Naive thymus-derived CD8-positive, alpha-beta T cell (primary cell): Measurements from ENCODE around the gene TNK2. TPM values are rescaled to one million over a fixed set of nuclear protein-coding genes. Genes with fewer than 3 reads are reported as not detected.
"Not testable (repeated sequence)": the region's sequence is repeated elsewhere in the genome, so short reads cannot be mapped to it uniquely, and the experiment has no call there.

Experiments used
- ATAC-seq, 2 donors: fragments of 150-1000 bp; cut with Tn5 transposase in 1 of 2; sonication (Bioruptor Pico), chemical (Tn5 transposase) in 1 of 2; 1 replicate in 1 of 2; 2 replicates in 1 of 2; pipeline ENCODE4 v1.10.0; 2021; ENCODE audit warnings: mild to moderate bottlenecking in 2 of 2, moderate library complexity in 2 of 2
- POLR2A ChIA-PET: fragments of 350-600 bp; sonication (Branson Sonifier 250); formaldehyde crosslinking; loops from one replicate; lab custom pipeline; 2021; ENCODE audit warnings: antibody characterized with exemption; lab: Charles Lee
- DNase-seq, 10 donors: peaks; one replicate each; pipeline versions ENCODE4 v3.0.0 to v3.0.0-alpha.2; 2020 to 2022
- H3K27ac Mint-ChIP-seq, 10 donors: one replicate each; pipeline ENCODE4 v1.8.0; 2020 to 2022; ENCODE audit warnings: mild to moderate bottlenecking in 10 of 10, mixed read lengths in 10 of 10, moderate library complexity in 4 of 10, inconsistent platforms in 1 of 10
- H3K27me3 Mint-ChIP-seq, 5 donors: one replicate each; pipeline ENCODE4 v1.8.0; 2021 to 2022; ENCODE audit warnings: mixed read lengths in 5 of 5
- H3K36me3 Mint-ChIP-seq, 3 donors: one replicate each; pipeline ENCODE4 v1.8.0; 2020 to 2022; ENCODE audit warnings: mixed read lengths in 3 of 3, mild to moderate bottlenecking in 2 of 3, inconsistent platforms in 1 of 3
- H3K4me1 Mint-ChIP-seq, 4 donors: one replicate each; pipeline ENCODE4 v1.8.0; 2021 to 2022; ENCODE audit warnings: mixed read lengths in 4 of 4
- H3K4me3 Mint-ChIP-seq, 10 donors: one replicate each; pipeline ENCODE4 v1.8.0; 2020 to 2022; ENCODE audit warnings: mild to moderate bottlenecking in 10 of 10, mixed read lengths in 10 of 10, moderate library complexity in 6 of 10, inconsistent platforms in 1 of 10
- H3K9me3 Mint-ChIP-seq, 9 donors: one replicate each; pipeline ENCODE4 v1.8.0; 2020 to 2022; ENCODE audit warnings: mixed read lengths in 9 of 9, mild to moderate bottlenecking in 3 of 9, inconsistent platforms in 1 of 9, moderate library complexity in 1 of 9
- polyA plus RNA-seq, 3 donors: library from polyadenylated mRNA; unstranded; fragments of 300-500 nt; fragmentation: Illumina TruSeq; gene quantifications; one replicate each; pipeline ENCODE4 v1.2.3, GENCODE V29; 2021
- total RNA-seq, 8 experiments: library from RNA in 2 of 8; stranded (reverse) in 2 of 8; gene quantifications; one replicate each; pipeline ENCODE4 v1.2.3 and lab custom pipeline; 2021 to 2026

TNK2 gene
- total and polyA plus RNA-seq, 5 experiments from 2014 or later = 1.3 to 149 (median 2.5) TPM

GRCh38 chr3:195940806-195941205 lies 32.5 kb upstream of the TNK2 start:
- H3K27me3 Mint-ChIP-seq, H3K4me3 Mint-ChIP-seq, DNase-seq, H3K27ac Mint-ChIP-seq, ATAC-seq, H3K9me3 Mint-ChIP-seq, POLR2A ChIA-PET: not testable (repeated sequence)
- H3K36me3 Mint-ChIP-seq = peaks cover 0 to 15% (median 8%) of the 10 kb centered on the region in 3 donors
- peaks cover 0 to 19% (median 11%) of the 10 kb centered on the region in 4 donors for H3K4me1 Mint-ChIP-seq

GRCh38 chr3:195939526-195940470 lies 31.4 kb upstream of the TNK2 start:
- H3K27me3 Mint-ChIP-seq, H3K9me3 Mint-ChIP-seq, H3K4me3 Mint-ChIP-seq, POLR2A ChIA-PET, DNase-seq, ATAC-seq, H3K27ac Mint-ChIP-seq: not testable (repeated sequence)
- peaks cover 0 to 20% (median 11%) of the 10 kb centered on the region in 4 donors for H3K4me1 Mint-ChIP-seq
- H3K36me3 Mint-ChIP-seq = peaks cover 0 to 15% (median 8%) of the 10 kb centered on the region in 3 donors

DNA sequence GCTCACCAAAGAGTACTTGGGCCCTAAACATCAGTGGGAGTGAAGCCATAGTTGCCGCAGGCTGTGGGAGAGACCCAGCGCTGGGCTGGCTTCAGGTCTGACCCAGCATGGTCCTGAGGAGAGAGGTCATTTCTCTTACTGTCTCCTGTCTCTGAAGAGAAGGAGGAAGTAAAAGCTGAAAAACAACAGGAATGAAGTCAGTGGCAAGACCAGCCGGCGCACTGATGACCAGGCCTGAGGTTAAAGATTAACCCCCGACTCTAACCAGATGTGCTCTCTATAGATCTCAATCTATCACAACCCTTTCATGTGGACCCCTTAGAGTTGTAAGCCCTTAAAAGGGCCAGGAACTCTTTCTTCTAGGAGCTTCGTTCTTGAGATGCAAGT lies 24.7 kb upstream of the TNK2 start:
- H3K27me3 Mint-ChIP-seq, H3K27ac Mint-ChIP-seq, H3K36me3 Mint-ChIP-seq, H3K9me3 Mint-ChIP-seq, ATAC-seq, H3K4me3 Mint-ChIP-seq, POLR2A ChIA-PET, DNase-seq, H3K4me1 Mint-ChIP-seq: not testable (repeated sequence)

- Mint-ChIP-seq H3K27ac (no peak overlapping the region), H3K27me3 (no peaks in the 10 kb centered on the region), H3K4me3 (no peak overlapping the region), H3K36me3 (no peaks in the 10 kb centered on the region), H3K9me3 (no peaks in the 10 kb centered on the region), H3K4me1 (peaks cover 0 to 4% (median 0%) of the 10 kb centered on the region in 4 donors)
- no peak for ATAC-seq
- DNase-seq = no peak
- POLR2A ChIA-PET = no interaction called here
Measured at GRCh38 chr3:195932418-195933043, 24.2 kb upstream of the TNK2 start.

GRCh38 chr3:195931582-195932273 lies 23.4 kb upstream of the TNK2 start:
- DNase-seq = no peak
- Mint-ChIP-seq H3K27ac (no peak overlapping the region), H3K27me3 (no peaks in the 10 kb centered on the region), H3K36me3 (no peaks in the 10 kb centered on the region), H3K9me3 (no peaks in the 10 kb centered on the region), H3K4me1 (peaks cover 0 to 4% (median 0%) of the 10 kb centered on the region in 4 donors), H3K4me3 (no peak overlapping the region)
- ATAC-seq = no peak
- POLR2A ChIA-PET = no interaction called here

DNA sequence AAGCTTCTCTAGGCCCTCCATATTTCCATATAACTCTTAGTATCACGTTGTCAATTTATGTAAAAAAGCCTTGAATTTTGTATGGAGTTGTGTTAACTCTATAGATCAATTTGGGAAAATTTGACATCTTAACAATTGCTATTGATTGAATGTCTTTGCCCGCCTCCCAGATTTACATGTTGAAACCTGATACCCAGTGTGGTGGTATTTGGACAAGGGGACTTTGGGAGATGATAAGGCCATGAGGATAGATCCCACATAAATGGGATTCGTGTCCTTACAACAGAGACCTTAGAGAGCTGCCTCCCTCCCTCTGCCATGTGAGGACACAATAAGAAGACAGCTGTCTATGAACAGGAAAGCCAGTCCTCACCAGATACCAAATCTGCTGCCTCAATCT lies 21.1 kb upstream of the TNK2 start:
- Mint-ChIP-seq H3K4me1 (peaks cover 0 to 2% (median 0%) of the 10 kb centered on the region in 4 donors), H3K4me3 (no peak overlapping the region), H3K27me3 (no peaks in the 10 kb centered on the region), H3K36me3 (no peaks in the 10 kb centered on the region), H3K9me3 (no peaks in the 10 kb centered on the region), H3K27ac (no peak overlapping the region)
- POLR2A ChIA-PET = no interaction called here
- no peak for ATAC-seq
- no peak for DNase-seq

GRCh38 chr3:195921334-195921791 lies 13.0 kb upstream of the TNK2 start:
- POLR2A ChIA-PET = no interaction called here
- H3K27me3 Mint-ChIP-seq = peaks cover 0 to 8% (median 4%) of the 10 kb centered on the region in 5 donors
- no peak overlapping the region for H3K4me3 Mint-ChIP-seq
- H3K36me3 Mint-ChIP-seq = no peaks in the 10 kb centered on the region
- no peaks in the 10 kb centered on the region for H3K9me3 Mint-ChIP-seq
- DNase-seq (no peak), ATAC-seq (no peak)
- peaks cover 2 to 9% (median 5%) of the 10 kb centered on the region in 4 donors for H3K4me1 Mint-ChIP-seq
- H3K27ac Mint-ChIP-seq = no peak overlapping the region

DNA sequence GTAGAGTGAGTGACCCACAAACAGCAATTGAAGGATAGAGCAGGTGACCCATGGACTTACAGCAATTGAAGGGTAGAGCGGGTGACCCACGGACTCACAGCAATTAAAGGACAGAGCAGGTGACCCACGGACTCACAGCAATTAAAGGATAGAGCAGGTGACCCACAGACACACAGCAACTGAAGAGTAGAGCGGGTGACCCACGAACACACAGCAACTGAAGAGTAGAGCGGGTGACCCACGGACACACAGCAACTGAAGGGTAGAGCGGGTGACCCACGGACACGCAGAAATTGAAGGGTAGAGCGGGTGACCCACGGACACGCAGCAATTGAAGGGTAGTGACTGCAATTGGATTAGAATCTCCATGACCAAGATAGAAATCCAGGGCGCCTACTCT lies 9.8 kb upstream of the TNK2 start:
- ATAC-seq (no peak), DNase-seq (no peak)
- Mint-ChIP-seq H3K4me3 (no peak overlapping the region), H3K36me3 (no peaks in the 10 kb centered on the region), H3K4me1 (peaks cover 10 to 19% (median 12%) of the 10 kb centered on the region in 4 donors), H3K9me3 (no peaks in the 10 kb centered on the region), H3K27ac (no peak overlapping the region), H3K27me3 (peaks cover 1 to 10% (median 4%) of the 10 kb centered on the region in 5 donors)
- POLR2A ChIA-PET = interaction anchor here (0.6 kb wide), 1 partner anchor 10 kb away, joined by 3 read pairs; the partner anchor contains the start of gene TNK2

DNA sequence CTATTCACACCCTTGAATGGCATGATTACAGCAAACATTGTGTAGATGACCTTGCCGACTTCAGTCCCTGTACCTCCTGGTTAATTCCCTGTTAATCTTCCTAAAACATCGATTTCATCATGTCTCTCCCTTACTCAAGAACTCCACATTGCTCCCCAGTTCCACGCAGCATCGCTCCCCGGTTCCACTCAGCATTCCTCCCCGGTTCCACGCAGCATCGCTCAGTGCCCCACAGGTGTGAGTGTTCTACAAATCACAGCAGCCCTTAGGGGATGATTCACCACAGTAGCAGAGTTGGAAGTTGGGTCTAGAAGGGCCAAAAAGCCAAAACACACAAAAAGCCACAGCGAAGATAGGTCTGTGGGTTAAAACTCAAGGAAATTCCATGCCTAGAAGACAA lies 8.6 kb upstream of the TNK2 start:
- DNase-seq (no peak), ATAC-seq (no peak)
- POLR2A ChIA-PET = no interaction called here
- Mint-ChIP-seq H3K4me1 (peaks cover 10 to 19% (median 12%) of the 10 kb centered on the region in 4 donors), H3K27ac (peak overlapping the region in 1 of 10 donors; percentile 38), H3K4me3 (no peak overlapping the region), H3K36me3 (no peaks in the 10 kb centered on the region), H3K9me3 (no peaks in the 10 kb centered on the region), H3K27me3 (peaks cover 1 to 10% (median 4%) of the 10 kb centered on the region in 5 donors)

DNA sequence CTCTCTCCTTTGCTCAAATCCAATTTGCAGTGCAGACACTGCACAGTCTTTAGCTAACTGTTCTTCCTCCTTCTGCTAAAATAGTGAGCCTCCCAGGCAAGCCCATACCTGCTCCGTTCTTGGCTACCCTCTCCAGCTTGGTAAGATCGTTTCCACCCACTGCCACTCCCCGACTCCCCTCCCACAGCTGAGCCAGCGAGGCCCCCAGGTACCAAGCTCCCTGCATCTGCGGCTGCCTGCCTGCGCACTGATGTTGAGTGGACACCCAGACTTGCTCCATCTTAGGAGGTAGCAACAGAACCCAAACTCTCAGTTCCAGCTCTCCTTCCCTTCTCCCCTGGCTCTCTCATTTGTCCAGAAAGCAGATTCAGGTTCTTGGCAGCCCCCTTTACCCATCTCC lies 7.9 kb upstream of the TNK2 start:
- DNase-seq = no peak
- no peak for ATAC-seq
- Mint-ChIP-seq H3K27ac (peak overlapping the region in 1 of 10 donors; percentile 66), H3K36me3 (no peaks in the 10 kb centered on the region), H3K27me3 (peaks cover 1 to 10% (median 4%) of the 10 kb centered on the region in 5 donors), H3K4me3 (no peak overlapping the region), H3K9me3 (no peaks in the 10 kb centered on the region), H3K4me1 (peaks cover 10 to 19% (median 12%) of the 10 kb centered on the region in 4 donors)
- POLR2A ChIA-PET = interaction anchor here (1.2 to 6.1 kb wide), 3 partner anchors 21 to 57 kb away, joined by 5 to 53 read pairs (median 5); no protein-coding TSS in a partner anchor

DNA sequence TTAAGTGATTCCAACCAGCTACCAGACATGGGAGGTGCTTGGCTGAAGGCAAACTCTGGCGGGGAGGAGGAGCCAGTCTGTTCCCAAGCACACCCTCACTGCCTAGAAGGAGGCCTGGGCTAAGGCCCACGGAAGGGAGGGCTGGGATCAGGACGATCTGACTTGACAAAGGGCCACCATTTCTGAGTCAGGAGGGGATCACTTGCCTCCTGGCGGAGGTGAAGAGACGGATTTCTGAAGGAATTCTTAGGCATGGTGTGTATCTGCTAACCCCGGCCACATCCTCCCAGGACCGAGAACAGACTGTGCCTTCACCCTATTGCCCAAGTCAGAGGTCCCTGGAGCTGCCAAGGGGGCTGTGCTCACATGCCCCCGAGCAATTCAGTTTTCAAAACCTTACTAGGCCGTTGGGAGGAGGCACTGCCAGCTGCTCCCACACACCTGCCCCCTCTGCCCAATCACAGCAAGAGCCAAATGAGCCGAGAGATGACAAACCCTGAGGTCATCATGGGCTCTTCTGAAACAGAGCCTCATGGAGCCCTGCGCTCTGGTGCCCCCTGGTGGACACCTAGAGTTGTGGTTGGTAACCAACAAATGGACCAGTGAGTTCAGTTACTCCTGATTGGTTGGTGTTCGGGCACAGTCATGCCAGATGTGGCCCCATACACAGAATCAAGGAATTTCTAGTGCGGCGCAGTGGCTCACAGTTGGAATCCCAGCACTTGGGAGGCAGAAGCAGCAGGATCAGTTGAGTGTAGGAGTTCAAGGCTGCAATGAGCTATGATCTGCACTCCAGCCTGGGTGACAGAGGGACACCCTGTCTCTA lies 6.5 kb upstream of the TNK2 start:
- Mint-ChIP-seq H3K4me3 (peak overlapping the region in 1 of 10 donors; percentile 1), H3K27ac (peak overlapping the region in 9 of 10 donors; percentile 15 to 80 (median 45)), H3K4me1 (peaks cover 10 to 21% (median 12%) of the 10 kb centered on the region in 4 donors), H3K27me3 (peaks cover 1 to 10% (median 4%) of the 10 kb centered on the region in 5 donors), H3K36me3 (no peaks in the 10 kb centered on the region), H3K9me3 (no peaks in the 10 kb centered on the region)
- POLR2A ChIA-PET = interaction anchor here (0.7 to 6.1 kb wide), 6 partner anchors 19 to 63 kb away, joined by 3 to 53 read pairs (median 5); no protein-coding TSS in a partner anchor
- ATAC-seq (peak; percentile 97), DNase-seq (peak; percentile 85 to 95 (median 90))
